GM15510 (cell line): ENCODE data around the gene LMCD1.

Experiments
- POLR2A ChIP-seq: IDR thresholded peaks from 3 replicates; pipeline ENCODE4 v1.6.1; 2011; ENCODE audit warnings: borderline replicate concordance; ENCODE audit not compliant: insufficient read length; ENCODE audit errors: extremely low read depth

LMCD1 gene

DNA sequence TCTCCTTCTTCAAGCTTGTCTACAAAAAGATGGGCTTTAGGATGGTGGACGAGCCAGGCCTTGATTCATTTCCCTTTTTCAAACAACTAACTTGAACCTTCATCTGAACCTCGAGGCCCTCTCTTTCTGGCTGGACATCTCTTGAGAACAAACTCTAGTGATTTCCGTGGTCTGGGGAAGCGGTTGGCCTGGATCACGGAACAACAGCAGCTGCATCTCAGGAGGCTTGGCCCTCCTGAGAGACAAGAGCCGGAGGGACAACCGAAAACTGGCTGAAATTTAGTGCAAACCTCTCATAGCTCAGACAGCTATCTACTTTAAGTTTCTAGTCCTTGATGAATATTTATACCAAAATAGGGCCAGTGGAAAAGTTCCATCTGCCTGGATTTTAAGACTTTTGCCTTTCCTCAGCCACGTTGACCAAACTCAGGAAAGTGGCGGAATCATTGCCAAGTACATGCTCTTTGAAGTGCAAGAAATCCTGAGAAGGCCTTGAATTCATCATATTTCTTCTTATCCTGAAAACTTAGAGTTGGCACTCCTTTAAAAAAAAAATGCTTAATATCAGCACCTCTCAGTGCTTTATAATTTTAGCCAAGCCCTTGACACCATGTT, 14.5 kb downstream of the LMCD1 start:
- TF ChIP-seq POLR2A: no peak

DNA sequence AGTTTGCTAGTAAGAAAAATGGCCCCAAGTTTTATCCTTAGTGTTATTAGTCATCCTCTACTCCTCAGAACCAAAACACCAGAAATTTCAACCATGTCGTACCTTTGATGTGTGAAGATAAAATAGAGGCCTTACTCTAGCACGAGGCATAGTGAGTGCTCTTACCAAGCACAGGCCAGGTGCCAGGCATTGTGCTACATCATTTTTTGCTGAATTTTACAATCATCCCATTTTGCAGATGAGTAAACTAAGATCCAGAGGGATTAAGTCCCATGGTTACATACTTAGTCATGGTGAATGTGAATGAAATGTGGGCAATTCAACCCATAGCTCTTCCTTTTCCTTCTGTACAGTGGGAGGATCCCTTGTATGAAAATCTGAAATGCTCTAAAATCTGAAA, 15.2 kb downstream of the LMCD1 start:
- no peak for TF ChIP-seq POLR2A

DNA sequence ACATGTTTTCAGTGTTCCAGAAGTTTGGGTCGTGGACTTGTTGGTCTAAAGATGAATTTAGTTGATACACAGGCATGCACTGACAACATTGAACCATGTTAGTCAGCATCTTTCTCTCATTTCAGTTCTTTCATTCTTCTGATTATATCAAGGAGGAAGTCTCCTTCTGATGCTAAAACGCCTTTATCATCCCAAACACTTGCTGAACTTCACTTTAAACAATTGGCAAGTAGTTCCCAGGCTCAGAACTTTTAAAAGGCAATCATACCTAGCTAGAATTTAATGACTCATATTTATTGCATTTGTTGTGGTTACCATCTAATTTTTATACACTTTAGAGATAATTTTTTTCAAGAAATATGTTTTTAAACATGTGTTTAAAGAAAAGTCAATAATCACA, 15.9 kb downstream of the LMCD1 start:
- TF ChIP-seq POLR2A: no peak

DNA sequence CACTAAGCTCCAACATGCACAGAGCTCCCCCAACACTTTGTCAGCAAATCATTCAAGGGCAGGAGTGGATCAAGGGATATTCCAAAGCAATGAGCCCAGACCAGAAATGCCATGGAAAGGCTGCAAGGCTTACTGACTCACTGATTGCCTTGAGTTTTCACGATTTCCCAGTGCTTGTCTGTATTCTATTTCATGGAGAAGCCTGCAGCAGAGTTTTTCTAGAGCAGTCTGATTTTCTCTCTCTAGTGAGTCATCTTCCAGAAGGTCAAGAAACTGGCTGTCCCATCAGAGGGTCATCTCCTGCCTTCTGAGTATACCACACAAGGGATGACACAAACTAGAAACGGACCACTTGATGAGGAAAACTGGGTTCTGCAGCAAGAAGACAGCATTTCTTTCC, 16.5 kb downstream of the LMCD1 start:
- no peak for TF ChIP-seq POLR2A

DNA sequence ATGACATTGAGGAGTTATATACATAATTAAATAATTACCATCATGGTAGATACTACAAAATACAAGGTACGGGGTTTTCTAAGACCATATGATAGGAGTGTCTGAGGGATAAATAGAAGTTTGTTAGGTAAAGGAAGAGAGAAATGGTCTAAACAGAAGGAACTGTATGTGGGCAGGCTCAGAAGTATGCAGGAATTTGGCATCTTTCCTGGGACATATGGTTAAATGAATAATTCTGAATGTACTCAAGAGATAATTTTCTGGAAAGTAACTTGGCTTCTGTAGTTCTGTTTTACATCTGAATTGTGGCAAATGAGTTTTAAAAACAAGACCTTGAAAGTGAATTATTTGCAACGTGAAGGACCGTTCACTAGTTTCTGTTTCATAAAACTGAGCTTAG, 17.5 kb downstream of the LMCD1 start:
- no peak for TF ChIP-seq POLR2A

DNA sequence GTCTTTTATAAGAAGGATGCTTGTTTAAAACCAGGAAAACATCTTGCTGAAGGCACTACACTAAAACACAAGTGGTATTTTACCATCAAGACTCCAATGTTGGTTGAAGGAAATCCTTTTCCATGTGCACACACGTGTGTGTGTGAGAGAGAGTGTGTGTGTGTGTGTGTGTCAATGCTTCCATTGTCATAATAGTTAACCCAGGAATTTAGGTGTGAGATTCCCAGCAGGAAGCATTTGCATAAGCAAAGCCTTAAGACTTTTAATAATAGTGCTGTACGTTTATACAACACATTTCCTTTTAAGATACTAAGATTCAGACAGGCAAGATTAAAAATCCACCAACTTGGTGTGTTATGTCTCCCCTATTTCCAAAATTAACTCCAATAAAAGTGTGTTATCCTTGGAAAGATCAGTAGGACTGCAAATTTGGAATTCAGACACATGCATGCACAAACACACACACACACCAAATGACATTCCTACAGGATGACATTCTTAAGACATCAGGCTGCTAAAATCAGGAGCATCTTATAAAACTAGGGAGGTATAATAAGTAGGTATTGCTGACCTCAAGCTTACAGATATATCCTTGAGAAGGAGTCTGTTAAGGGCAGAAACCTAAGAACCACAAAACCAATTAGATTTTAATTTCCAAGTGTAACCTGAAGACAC, 18.3 kb downstream of the LMCD1 start:
- no peak for TF ChIP-seq POLR2A

DNA sequence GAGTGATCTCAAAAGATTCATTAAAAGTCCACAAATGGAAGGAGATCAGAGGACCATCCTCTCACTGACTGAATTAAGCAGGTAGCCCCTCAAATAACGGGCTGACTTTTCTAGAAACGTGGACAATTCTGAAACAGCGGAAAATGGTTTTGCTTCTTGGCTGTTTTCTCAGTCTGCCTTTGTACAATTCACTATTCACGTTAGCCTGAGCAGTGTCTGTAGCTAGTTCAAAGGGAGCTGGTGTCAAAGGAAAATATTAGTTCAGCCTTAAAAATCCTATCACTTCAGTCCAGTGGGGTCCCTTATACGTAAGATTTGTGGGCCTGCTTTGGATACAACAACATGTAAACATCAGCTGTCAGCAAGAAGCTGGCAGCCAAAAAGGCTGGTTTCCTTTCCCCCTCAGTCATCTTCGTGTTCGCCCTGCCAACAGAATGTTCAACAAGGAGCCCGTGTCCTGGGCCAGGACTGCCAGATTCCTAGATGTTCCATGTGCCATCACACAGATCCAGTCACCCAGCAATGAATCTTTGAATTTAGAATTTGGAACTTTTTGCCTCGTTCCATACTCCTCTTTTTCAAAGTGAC, 19.3 kb downstream of the LMCD1 start:
- TF ChIP-seq POLR2A: no peak

DNA sequence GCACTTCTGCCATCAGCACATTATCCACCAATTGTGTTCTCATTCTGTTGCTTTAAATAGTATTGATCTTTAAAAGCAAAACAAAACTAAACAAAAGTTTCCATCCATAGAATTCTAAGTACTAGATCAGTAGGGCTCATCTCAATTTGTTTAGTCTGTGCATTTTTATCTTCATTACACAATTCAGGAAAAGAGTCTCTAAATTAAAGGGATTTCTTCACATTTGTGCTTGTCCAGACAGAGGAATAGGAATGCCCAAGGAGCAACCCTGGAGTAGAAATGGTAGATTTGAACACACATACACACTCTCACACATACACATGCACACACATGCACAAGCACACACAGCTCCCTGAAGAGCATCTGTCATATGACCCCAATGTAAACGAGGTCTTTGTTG, 21.4 kb downstream of the LMCD1 start:
- no peak for TF ChIP-seq POLR2A

DNA sequence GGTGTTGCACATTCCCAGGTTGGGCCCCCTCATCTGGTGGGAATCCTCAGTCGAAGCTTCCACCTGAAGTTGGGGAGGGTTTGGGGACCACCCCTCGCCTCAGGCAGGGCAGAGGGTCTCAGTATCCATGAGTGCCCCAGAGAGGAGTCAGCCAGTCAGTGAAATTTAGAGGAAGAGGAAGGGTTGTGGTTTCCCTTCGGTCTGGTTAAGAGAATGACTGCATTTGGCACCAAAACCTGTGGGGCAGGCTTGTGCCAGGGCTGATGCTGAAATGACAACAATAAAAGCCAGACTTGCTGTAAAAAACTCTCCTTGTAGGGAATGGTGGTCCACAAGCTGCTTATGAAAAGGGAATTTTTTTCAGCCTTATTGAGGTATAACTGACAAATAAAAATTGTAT, 22.6 kb downstream of the LMCD1 start:
- no peak for TF ChIP-seq POLR2A

DNA sequence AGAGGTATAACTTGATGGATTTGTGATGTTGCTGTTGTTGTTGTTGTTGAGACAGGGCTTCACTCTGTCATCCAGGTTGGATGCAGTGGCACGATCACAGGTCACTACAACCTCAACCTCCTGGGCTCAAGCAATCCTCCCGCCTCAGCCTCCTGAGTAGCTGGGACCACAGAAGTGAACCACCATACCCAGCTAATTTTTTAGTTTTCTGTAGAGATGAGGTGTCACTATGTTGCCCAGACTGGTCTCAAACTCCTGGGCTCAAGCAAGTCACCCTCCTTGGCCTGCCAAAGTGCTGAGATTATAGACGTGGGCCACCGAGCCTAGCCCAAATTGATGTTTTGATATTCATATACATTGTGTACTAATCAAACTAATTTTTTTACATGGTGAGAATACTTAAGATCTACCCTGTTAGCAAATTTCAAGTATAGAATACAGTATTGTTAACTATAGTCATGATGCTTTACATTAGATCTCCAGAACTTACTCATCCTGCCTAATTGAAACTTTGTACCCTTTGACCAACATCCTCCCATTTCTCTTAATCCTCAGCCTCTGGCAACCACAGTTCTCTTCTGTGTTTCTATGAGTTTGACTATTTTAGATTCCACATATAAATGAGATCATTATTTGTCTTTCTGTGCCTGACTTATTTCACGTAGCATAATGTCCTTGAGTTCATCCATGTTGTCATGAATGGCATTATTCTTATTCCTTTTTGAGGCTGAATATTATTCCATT, 23.2 kb downstream of the LMCD1 start:
- TF ChIP-seq POLR2A: no peak

DNA sequence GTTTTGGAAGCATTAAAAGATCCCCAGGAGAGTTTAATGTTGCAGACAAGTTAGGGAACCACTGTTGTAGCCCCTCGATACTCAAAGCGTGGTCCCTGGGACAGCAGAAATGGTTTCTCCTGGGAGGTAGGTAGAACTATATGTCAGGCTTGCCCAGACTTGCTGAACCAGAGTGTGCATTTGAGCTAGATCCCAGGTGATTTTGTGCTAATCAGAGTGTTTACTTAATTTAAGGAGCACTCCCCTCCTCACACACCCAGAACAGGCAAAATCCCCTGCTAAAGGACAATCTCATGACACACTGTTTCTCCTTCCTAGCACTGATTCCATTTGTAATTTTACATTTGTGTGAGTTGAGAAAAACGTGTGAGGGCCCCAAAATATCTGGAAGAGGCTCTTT, 24.3 kb downstream of the LMCD1 start:
- no peak for TF ChIP-seq POLR2A

DNA sequence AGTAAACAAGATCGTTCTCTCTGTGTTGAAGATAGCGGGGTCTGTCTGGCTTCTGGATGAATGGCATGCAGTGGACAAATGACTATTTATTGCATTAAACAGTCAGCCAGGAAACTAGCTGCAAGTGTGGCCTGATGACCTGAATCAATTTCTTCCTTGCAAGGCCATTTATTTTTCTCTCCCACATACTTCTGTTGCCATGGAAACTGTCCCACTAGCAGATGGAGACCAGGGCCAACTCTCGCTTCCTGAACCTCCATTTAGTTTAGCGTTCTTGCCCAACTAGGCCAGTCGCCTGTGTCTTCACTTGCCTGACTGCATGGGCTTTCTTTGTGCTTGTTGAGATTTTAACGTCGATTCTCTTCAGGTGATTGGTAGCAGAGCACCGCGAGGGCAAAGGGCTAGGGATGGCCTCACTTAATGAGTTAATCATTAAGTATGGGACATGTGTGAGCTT, 27.6 kb downstream of the LMCD1 start:
- no peak for TF ChIP-seq POLR2A

DNA sequence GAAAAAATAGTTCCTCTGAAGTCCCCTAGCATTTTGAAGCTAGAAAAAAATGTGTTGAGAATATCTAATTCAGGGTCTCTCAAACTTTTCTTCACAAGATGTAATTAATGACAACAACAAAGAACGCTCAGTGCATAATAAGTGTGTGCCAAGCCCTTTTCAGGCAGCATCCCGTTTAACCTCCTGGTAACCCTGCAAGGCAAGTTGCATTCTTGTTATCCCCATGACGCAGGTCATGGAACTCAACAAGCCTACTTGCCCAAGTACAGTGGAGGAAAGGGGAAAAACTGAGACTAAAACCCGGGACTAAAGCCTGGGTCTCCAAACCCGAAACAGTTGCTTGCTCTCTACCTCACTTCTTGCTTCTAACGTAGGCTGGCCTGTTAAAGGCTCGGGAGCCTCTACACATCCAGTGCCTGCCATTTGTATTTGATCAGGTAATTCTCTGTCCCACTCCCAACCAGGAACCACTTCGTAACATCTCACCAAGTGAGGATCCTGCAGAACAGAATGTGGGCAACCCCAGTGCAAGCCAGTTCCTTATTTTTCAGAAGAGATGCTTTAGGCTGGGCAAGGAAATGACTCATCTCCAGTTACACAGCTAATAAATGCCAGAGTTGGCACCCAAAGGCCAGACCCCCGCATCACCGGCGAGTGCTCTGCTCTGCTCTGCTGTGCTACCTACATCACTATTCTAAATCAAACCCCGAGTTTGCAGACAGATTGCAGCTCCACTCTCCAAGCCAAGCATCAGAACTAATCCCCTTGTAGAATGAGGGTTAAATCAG, 28.3 kb downstream of the LMCD1 start:
- TF ChIP-seq POLR2A: no peak

DNA sequence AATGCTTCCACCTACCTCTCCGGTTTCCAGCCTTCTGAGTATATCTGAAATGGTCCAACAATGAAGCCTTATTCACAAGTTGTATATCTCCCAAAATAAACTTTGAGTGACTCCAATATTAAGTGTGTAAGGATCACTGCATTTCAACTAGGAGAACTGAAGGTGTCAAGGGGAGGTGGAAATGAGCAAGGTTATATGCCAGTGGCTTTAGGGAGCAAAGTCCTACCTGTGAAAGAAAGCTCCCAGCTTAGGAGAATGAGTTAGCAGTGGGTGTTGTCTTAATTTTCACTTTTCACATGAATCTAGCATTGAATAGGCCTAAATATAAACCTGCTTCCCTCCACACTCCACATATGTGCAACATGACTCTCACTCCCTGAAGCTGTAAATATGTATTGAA, 29.0 kb downstream of the LMCD1 start:
- no peak for TF ChIP-seq POLR2A
